GM21825 (cell line): ENCODE data around the gene AP2A1.

Experiments used
- ATAC-seq: cut with Tn5 transposase; IDR thresholded peaks from one replicate; pipeline ENCODE4 v1.9.1; 2021; ENCODE audit warnings: mild to moderate bottlenecking, moderate library complexity; ENCODE audit not compliant: unreplicated experiment

Gene AP2A1

GRCh38 chr19:49852631-49853126 lies 85.9 kb downstream of the AP2A1 start:
- ATAC-seq, result no peak

GRCh38 chr19:49853852-49854377 lies 87.1 kb downstream of the AP2A1 start:
- ATAC-seq, result no peak

DNA sequence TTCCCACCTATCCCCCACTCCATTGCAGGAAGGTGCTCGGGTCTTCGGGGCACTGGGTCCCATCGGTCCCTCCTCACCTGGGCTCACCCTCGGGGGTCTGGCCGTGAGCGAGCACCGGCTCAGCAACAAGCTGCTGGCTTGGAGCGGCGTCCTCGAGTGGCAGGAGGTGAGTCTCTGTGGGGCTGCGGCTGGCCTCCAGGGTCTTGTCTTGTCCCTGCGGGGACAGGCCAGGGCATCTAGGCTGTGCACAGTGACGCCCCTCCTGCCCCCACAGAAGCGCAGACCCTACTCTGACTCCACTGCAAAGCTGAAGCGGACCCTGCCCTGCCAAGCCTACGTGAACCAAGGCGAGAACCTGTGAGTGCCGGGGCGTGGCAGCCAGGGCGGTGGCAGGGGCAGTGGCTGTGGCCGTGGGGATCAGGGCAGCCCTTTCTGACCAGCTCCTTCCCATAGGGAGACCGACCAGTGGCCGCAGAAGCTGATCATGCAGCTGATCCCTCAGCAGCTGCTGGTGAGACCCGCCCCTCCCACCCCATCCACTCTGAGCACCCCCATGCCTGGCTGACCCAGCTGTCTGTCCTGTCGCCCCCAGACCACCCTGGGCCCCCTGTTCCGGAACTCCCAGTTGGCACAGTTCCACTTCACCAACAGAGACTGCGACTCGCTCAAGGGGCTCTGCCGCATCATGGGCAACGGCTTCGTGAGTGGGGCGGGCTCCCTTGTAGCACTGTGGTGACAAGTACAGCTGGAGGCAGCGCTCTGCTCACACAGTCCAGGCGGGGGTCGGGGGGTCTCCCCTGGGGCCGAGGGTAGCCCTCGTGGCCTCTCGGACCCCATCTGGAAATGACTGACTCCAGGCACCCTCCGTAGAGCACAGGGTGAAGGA lies 87.8 kb downstream of the AP2A1 start:
- no peak for ATAC-seq

DNA sequence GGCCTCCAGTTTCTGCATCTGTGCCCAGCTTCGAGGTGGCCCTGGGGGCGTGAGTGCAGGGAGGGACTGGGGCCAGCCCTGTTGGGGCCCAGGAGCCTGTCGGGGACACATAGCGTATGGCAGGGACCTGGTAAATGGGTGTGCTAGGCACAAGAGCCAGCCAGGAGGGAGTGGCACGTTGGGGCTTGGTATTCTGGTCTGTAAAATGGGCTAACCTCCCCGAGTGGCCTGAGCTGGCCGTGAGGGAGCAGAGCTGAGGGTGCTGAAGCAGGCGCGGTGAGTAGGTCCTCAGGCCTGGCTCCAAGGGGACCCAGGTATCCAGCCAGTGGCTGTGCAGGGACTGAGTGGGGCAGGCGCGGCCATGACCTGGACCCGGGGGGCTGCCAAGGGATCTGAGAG lies 88.5 kb downstream of the AP2A1 start:
- no peak for ATAC-seq

- no peak for ATAC-seq
Observed at GRCh38 chr19:49855676-49856573, 89.1 kb downstream of the AP2A1 start.

DNA sequence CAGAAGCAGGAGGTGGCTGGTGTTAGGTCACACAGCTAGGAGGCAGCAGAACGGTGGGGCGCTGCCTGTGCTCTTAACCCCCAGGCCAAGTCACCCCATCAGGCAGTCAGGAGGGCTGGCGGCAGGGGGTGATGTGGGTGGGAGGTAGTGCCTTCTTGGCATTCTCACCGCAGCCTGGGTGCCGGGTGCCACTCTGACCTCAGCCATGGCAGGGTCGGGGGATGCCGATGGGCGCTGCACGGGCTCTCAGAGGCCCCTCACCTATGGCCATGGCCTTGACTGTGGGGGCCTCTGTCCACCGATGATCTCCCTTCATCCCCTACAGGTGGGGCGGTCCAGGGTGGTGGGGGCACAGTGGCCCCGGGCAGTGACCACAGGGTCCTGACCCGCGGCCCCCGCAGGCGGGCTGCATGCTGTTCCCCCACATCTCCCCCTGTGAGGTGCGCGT lies 89.8 kb downstream of the AP2A1 start:
- ATAC-seq, result no peak
